ENCODE data around the gene RNF151. TPM values are rescaled to one million over a fixed set of nuclear protein-coding genes. Genes with fewer than 3 reads are reported as not detected.

The RNF151 gene
- total and polyA plus RNA-seq, 2 donors (not counting 1 experiment from before 2014, with no cell fraction given): 0.13 to 0.76 TPM

- CTCF ChIA-PET: interaction anchor here (1.1 to 1.8 kb wide), 2 partner anchors 50 to 132 kb away, joined by 3 to 10 read pairs; no protein-coding TSS in a partner anchor
- ATAC-seq (ENCODE audit: low read depth): no peak
- peaks cover 42 to 56% of the 10 kb centered on the region in 2 donors for H3K4me1 ChIP-seq (ENCODE audit: control insufficient read depth in 2 of 2, insufficient read depth in 2 of 2, low read length in 2 of 2)
These were observed 41.4 kb downstream of the RNF151 start for GRCh38 chr16:2008009-2008526.

More at GRCh38 chr16:2008009-2008526, 41.4 kb downstream of the RNF151 start:
- Histone ChIP-seq H3K4me2 (replicated peaks; ENCODE audit: low read depth, low read length, poor library complexity, severe bottlenecking) (peak overlapping the region; percentile 77), H3K27ac (ENCODE audit: low read length in 2 of 2) (no peak overlapping the region), H3K36me3 (replicated peaks in 1 of 2; ENCODE audit: control extremely low read depth in 1 of 2, control insufficient read depth in 1 of 2, extremely low read depth in 1 of 2, insufficient read depth in 2 of 2, low read length in 1 of 2) (peaks cover 0 to 13% of the 10 kb centered on the region in 2 experiments), H3K79me2 (ENCODE audit: control insufficient read depth, insufficient read depth, low read length) (peaks cover 69% of the 10 kb centered on the region), H3K9ac (ENCODE audit: low read length) (peak overlapping the region; percentile 63), H3K27me3 (replicated peaks in 1 of 4; ENCODE audit: control extremely low read depth in 1 of 4, control insufficient read depth in 3 of 4, insufficient read depth in 4 of 4, low read length in 3 of 4) (no peaks in the 10 kb centered on the region), H3K9me3 (ENCODE audit: control extremely low read depth in 1 of 3, control insufficient read depth in 2 of 3, insufficient read depth in 1 of 3, low read length in 2 of 3) (no peaks in the 10 kb centered on the region), H2AFZ (ENCODE audit: insufficient read depth, low read depth, low read length, poor library complexity, severe bottlenecking) (no peak overlapping the region), H3K4me3 (ENCODE audit: control extremely low read depth in 1 of 5, extremely low read depth in 1 of 5, insufficient read depth in 1 of 5, low read depth in 2 of 5, low read length in 4 of 5) (no peak overlapping the region), H4K20me1 (ENCODE audit: control insufficient read depth, insufficient read depth, low read length, poor library complexity, severe bottlenecking) (peaks cover 62% of the 10 kb centered on the region)
- H3K9me3 Mint-ChIP-seq (ENCODE audit: insufficient read depth): no peaks in the 10 kb centered on the region
- no peak for DNase-seq
- peak overlapping the region; percentile 68 for H3K27ac Mint-ChIP-seq
- peaks cover 47% of the 10 kb centered on the region for H3K4me1 Mint-ChIP-seq
- 13% methylated on average over 15 of the region's 15 CpGs for WGBS (ENCODE audit: insufficient coverage)
- peak overlapping the region; percentile 82 for H3K4me3 Mint-ChIP-seq
- POLR2A ChIA-PET: interaction anchor here (0.5 to 1.5 kb wide), 3 partner anchors 14 to 832 kb away, joined by 3 to 5 read pairs (median 3); no protein-coding TSS in a partner anchor
- H3K27me3 Mint-ChIP-seq: no peaks in the 10 kb centered on the region
- TF ChIP-seq CTCF (IDR thresholded peaks at IDR 0.05): no peak
- intact Hi-C loops (cut with micrococcal nuclease): loop anchor here (2.0 kb wide), 1 partner anchor 43 kb away; the partner anchor contains the start of gene RPS2

Data from B cell (primary cell).